HG03565 (cell line): ENCODE results near the gene AGPAT2.

Experiments used
- ATAC-seq: cut with Tn5 transposase; IDR thresholded peaks from one replicate; pipeline ENCODE4 v1.9.1; 2021; ENCODE audit warnings: mild to moderate bottlenecking, moderate library complexity; ENCODE audit not compliant: unreplicated experiment

AGPAT2 gene

DNA sequence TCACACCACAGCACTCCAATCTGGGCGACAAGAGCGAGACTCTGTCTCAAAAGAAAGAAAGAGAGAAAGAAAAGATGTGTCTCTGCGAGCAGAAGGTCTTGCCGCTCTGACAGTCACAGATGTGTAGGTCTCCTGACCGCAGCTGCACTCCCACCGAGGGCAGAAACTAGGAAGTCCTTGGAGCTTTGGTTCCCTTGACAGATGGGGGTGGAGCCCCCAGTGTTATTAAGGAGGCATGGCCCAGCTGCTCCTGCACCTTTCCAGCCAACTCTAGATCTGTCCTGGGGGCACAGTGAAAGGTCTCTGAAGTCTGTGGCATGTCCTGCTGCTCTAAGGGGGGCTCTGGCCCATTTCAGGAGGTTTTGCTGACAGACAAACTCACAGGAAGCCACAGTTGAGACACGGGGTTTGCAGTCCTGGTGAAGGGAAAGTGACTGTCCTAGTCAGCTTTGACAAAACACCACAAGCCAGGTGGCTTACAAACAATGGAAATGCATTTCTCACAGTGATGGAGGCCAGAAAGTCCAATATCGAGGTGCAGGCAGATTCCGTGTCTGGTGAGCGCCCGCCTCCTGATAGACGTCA lies 16.1 kb upstream of the AGPAT2 start:
- ATAC-seq = no peak

DNA sequence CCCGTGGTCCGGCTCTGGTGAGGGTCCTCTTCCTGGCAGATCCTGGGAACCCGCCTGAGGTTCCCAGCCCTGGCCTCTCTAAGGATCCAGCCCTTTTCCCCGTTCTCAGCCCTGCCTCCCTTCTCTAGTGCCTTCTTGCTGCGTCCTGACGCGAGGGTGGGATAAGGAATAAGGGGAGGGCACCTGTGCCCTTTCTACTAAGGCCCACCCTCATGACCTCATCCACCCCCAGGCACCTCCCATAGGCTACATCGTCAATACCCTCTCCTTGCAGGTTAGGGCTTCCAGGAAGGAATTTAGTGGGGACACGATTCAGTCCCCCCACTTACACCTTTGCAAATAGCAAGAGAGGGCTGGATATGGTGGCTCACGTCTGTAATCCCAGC lies 14.4 kb upstream of the AGPAT2 start:
- no peak for ATAC-seq

DNA sequence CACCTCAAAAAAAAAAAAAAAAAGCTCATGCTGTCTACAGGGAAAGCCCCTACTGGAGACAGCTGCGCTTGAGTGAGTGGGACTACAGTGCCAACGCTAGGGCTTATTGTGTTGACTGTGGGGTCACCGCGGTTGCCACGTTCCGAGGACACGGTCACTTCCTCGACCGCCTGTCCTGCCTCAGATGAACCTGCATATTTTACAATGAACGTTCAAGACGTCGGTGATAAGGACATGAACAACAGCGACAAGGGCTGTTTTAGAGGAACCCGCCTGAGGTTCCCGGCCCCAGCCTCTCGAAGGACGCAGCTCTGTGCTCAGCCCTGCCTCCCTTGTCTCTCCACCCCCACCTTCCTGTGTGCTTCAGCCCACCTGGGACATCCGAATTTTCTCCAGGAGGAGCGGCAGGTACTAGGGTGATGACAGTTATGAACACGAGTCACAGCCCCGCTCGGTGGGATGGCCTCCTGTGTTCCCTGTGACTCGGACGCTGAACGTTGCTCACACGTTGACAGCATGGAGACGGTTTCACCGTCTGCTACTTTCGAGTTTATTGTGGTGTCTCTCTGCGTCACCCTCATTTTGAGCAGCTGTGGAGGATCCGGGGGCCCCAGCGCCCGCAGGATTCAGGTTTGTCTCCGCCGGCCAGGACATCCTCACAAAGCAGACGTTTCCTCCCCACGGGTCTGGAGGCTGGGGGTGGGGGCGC lies 13.9 kb upstream of the AGPAT2 start:
- ATAC-seq = no peak

DNA sequence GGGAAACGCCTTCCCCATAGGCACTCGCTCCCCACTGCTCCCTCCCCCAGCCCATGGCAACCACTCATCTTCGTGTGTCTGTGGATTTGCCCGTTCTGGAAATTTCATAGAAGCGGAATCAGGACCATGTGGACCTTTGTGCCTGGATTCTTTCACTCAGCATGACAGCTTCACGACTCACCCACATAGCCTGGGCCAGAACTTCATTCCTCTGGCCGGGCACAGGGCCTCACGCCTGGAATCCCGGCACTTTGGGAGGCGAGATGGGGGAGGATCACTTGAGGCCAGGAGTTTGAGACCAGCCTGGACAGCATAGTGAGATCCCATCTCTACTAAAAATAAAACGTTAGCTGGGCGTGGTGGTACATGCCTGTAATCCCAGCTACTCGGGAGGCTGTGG lies 13.0 kb upstream of the AGPAT2 start:
- ATAC-seq = no peak

DNA sequence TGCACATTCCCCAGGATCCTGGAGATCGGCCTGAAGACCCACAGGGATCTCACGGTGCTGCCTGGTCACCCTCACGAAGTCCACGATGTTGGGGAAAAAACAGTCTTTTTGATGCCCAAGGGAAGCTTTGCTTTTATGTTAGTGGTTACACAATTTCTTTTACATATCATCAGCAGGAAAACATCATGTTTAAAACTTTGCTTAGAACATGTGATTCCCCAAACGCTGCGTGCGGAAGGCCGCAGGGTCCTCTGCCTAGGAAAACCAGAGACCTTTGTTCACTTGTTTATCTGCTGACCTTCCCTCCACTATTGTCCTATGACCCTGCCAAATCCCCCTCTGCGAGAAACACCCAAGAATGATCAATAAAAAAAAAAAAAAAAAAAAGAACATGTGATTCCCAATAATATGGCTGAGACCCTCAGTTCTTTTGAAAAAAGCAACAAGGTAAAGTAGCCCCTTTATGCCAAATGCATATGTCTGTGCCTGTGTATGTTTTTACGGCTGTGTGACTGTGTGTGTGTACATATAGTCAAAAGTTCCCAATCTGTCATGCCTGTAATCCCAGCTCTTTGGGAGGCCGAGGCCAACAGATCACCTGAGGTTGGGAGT lies 11.5 kb upstream of the AGPAT2 start:
- no peak for ATAC-seq

DNA sequence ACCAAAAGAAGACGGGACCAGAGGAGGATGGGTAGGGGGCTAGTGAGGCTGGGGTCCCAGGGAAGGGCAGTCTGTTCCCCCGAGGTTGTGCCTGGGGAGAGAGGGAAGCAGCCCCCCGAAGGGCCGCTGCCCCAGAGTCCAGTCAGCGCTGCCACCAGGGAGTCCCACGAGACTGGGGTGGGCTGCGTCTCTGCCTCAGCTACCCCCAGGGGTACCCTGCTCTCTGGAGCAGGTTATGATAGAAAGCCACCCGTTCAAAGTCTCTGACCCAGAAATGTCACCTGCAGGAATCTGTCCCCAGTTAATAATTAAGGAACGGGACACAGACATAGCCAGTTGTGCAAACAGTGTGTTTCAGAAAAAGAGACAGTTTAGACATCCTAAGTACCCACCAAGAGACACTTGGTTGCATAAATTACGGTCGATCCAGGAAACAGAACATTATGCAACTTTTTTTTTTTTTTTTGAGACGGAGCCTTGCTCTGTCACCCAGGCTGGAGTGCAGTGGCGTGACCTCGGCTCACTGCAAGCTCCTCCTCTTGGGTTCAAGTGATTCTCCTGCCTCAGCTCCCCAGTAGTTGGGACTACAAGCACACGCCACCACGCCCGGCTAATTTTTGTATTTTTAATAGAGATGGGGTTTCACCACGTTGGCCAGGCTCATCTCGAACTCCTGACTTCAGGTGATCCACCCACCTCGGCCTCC lies 10.7 kb upstream of the AGPAT2 start:
- no peak for ATAC-seq

DNA sequence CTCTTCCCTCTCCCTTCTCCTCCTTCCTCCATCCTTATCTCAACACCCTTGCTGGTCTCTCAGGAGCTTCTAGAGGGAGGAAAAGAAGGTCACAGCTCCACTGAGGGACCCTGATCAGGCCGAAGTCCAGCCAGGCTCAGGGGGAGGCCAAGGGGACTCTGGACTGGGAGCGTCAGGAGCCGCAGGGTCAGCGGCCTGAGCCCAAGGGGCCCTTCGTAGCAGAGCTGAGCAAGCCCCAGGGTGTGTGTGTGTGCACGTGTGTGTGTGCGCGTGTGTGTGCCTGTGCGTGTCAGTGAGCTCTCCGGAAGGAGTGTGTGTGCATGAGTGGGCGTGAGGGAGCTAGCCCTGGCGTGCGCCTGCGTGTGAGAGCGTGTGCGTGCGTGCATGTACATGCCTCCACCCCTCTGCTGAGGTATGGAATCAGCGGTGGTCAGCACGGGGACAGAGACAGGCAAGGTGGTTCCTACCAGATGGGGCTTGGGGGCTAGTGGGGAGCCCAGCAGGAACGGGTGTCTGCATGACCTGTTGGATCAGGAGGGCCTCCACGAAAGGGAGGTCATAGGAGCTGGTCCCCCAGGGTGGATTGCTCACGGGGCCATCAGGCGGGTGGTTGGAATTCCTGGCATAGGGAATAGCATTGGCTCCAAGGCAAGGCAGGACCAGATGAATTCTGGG lies 10.0 kb upstream of the AGPAT2 start:
- ATAC-seq = no peak

DNA sequence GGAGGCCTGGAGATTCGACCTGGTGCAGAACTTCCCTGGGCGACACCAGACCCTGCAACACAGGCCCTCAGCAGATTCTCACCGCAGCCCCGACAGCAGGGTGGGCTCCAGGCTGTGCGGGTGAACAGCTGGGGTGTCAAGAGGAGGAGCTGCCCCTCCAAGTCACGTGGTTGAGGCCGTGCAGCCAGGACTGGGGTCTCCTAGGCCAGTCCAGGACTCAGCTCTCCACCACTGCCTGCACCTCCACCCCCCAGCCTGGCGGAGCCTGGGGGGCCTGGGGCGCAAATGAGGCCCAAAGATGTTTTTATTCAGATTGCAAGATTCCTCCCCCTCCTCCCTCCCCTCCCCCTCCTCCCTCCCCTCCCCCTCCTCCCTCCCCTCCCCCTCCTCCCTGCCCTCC lies 9.2 kb upstream of the AGPAT2 start:
- no peak for ATAC-seq

DNA sequence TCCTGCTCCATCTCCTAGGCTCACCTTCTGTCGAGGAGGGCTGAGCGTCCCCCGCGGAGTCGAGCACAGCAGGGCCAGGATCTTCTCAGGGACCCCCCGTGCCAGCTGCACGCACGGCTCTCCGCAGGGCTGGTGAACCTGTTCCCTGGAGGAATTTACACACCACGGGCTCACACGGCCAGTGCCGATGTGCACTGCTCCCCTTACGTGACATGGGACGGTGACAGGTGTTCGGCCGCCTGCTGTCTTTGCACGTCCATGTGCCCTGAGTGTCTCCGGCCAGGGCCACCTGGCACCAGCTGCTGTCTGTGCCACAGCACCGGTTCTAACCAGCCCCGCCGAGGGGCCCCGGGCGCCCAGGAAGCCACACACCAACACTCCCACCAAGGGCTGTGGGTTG lies 8.7 kb upstream of the AGPAT2 start:
- no peak for ATAC-seq

DNA sequence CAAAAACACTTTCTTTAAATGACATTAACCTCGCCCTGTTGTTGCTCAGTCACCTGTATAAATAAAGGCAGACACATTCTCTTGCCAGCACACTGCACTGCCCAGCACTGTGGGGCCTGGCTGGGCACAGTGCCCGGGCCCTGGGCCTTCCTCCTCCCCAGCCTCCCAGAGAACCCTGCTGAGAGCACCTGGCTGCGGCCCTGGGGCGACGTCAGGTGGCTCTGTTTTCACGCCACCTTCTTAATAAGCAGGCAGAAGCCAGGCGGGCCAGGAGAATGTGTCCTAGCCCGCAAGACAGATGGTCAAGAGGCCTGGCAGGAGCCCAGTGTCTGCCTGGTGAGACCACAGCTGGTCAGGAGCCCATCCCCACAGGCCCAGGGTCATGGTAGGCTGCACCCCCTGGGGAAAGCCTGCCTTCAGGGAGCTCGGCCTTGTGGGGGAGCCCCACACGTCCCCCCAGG lies 8.2 kb upstream of the AGPAT2 start:
- ATAC-seq = no peak

DNA sequence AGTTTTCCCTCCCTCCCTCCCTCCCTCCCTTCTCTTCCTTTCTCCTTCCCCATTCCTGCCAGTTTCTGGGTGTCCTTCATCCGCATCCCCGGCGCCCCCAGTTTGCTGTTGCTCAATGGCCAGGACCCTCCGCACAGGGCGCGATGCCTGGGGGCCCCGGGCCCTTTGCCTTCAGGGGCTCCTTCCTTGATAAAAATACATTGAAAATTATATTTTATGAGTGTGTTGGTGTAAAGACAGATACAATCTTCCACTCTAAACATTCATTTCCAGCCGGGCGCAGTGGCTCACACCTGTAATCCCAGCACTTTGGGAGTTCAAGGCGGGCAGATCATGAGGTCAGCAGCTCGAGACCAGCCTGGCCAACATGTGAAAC lies 7.6 kb upstream of the AGPAT2 start:
- ATAC-seq = no peak

DNA sequence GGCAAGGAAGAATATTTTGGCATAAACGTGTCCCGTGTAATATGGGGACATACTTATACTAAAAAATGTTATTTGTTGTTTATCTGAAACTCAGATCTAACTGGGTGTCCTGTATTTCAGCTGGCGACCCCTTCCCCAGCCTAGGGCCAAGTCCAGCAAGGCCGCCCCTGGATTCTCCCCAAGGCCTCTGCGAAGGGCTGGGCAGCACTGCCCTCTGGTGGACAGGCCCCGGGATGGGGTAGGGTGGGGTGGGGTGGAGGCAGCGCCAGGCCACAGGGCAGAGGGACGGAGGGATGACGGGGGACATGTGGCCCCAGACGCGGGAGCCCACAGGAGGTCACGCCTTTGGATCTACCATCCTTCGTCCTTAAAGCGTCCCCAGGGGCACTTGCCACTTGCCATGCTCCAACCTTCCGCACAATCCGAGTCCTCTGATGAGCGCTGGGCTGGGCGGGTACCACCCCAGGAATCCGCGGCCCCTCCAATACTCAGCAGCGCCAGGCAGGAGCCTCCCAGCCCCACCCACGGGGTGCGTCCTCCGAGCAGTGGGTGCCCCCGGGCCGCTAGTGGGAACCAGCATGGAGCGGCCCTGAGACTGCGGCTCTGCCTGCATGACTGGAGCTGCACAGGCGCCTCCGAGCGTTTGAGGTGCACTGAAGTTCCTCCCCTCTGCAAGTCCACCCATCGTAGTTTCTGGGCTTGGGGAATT lies 7.1 kb upstream of the AGPAT2 start:
- ATAC-seq = no peak

DNA sequence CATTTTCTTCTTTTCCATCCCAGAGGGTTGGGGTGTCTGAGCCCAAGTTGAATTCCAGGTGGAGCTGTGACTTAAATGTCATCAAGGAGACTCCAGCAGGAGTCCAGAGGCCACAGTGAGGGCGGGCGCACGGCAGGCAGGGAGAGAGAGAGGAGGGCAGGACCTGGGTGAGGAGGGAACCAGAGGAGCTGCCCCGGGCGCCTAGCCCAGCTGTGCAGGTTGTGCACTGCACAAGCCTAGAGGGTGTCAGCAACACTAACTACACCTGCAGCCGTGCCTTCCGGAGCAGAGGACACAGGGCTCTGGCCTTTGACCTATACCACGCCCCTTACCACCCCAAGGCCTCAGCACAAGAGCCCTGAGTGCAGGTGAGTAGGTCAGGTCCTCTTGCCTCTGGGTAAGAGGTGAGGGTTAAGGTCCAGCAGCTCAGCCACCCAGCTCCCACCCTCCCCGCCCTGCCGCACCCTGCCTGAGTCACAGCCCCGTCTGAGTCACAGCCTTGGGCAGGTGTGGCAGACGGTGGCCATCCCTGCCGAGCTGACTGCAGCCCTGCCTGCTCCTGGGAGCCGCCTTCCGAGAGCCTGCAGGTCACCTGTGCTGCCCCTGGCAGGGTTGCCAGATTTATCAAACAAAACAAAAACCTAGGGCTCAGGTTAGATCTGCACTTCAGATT lies 6.4 kb upstream of the AGPAT2 start:
- ATAC-seq = no peak

DNA sequence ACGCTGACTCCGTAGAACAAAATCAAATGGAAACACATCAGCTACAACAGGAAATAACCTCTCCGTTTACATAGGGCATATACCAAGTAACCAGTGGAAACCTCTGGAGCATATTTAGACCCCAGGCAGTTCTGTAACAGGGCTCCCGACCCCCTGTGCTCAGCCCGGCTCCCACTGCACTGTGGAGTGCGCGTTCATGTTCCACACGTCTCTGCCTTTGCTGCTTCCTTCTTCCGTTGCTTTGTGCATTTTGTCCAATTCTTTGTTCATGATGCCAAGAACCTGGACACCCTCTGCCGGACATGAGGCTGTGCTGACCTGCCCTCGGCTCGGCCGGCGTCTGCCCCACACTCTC lies 5.9 kb upstream of the AGPAT2 start:
- no peak for ATAC-seq

DNA sequence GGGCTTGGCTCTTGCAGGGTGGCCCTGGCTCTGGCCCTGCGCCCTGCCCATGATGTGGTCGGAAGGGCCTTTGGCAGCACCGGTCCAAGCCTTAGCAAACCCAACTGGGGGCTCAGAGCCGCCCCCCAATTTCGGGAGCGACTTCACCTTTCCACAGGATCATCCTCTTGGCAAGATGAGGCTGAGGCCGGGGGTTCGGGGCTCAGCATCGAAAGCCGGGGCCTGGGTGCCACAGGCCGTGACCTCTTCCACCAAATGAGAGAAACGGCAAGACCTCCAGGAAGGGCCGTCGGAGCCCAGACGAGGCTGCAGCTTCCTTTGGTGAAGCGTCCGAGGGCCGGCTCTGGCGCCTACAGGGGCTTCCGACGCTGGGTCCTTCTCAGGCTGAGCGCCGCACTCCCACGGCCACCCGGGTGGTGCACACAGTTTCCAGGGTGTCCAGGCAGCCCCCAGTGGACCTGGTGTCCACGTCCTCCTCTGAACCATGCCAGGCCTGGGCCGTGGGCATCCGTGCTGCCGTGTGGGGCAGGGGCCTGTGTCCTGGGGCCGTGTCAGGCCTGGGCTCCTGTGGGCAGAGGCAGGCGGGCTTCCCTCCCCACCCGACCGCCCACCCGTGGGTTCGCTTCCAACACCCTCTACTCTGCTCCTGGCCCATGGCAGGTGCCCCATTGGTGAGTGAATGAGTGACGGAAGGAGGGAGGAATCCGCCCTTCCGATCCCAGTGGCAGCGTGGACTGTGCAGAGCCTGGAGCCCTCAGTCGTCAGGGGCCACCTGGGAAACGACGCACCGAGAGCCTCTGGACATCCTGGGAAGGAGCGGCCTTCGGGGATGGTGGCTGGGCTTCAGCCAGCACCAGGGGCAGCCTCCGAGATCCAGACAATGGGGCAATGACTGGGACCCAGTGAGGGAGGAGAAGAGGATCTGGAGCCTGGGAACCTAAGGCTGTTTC lies 5.2 kb upstream of the AGPAT2 start:
- no peak for ATAC-seq

DNA sequence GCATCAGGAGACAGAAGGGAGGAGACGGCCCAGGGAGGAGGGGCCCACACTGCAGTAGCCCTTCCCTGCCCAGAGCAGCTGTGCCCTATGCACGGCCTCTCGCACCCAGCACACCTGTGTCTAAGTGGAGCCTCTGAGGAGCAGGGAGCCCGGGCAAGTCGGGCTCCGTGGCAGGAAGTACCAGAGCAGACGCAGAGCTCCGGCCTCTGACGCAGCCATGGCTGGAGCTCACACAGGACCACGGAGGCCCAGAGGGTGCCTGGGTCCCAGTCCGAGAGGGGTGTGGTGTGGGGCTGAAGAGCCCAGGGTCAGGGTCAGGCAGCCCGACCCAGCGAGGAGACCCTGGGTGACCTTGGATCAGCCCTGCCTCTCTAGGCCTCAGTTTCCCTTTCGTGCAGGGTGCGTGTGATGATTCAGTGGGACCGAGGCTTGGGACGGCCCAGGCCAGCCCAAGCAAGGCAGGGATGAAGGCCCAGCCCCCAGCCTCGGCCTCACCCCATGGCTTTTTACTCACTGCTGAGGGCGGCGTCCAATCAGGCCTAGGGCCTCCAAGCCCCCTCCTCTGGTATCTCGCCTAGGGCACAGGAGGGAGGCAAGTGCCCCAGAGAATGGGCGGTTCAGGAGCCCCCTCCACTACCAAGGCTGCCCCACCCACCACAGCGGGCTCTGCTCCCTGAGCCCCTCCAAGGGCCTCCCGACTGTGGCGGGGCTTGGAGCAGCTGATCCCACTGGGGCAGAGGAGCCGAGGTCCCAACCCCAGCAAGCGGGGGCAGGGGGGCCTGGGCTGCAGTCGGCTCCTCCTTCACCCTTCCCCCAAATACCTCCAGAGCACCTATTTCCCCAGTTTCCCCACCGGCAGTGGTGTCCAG lies 4.3 kb upstream of the AGPAT2 start:
- ATAC-seq = no peak

DNA sequence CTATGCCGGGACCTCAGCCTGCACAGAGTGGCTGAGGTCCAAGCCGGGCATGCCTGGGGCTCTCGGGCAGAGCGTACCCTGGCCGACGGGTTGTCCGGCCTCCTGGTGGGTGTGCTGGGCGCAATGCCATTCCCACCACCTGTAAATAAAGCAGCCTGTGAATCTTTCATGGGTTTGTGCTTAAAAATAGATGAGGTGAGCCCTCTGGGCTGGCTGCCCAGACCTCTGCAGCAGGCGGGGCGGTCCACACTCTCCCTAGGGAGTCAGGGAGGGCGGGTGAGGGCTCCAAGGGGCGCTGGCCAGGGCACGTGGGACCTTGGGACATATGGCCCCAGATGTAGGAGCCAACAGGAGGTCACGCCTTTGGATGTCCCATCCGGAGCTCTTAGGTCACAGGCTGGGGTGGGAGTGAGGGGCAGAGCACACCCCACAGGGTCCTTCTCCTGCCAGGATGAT lies 3.6 kb upstream of the AGPAT2 start:
- no peak for ATAC-seq
